Adipocyte (in vitro differentiated cells): ENCODE data around the gene INPP4A.

Experiments
- DNase-seq: peaks from one replicate; pipeline ENCODE4 v3.0.0-alpha.2; 2015; ENCODE audit warnings: low read depth
- H3K27me3 ChIP-seq: replicated peaks from 2 replicates; pipeline ENCODE4 v1.7.0; 2013; ENCODE audit warnings: mild to moderate bottlenecking, low read length, moderate library complexity; ENCODE audit not compliant: control insufficient read depth, insufficient read depth
- H3K36me3 ChIP-seq: 2 replicates; pipeline ENCODE4 v1.7.0; 2013; ENCODE audit warnings: low read length, mild to moderate bottlenecking, moderate library complexity; ENCODE audit not compliant: control insufficient read depth, insufficient read depth, severe bottlenecking
- H3K4me1 ChIP-seq: 2 replicates; pipeline ENCODE4 v1.7.0; 2013; ENCODE audit warnings: mild to moderate bottlenecking, low read length, moderate library complexity; ENCODE audit not compliant: control insufficient read depth, insufficient read depth
- H3K4me3 ChIP-seq: 2 replicates; pipeline ENCODE4 v1.7.0; 2013; ENCODE audit warnings: mild to moderate bottlenecking, low read length, moderate library complexity
- H3K9ac ChIP-seq: 2 replicates; pipeline ENCODE4 v1.7.0; 2013; ENCODE audit warnings: mild to moderate bottlenecking, low read length, moderate library complexity
- H3K9me3 ChIP-seq: 2 replicates; pipeline ENCODE4 v1.7.0; 2013; ENCODE audit warnings: mild to moderate bottlenecking, low read length, moderate library complexity; ENCODE audit not compliant: control insufficient read depth

The INPP4A gene

DNA sequence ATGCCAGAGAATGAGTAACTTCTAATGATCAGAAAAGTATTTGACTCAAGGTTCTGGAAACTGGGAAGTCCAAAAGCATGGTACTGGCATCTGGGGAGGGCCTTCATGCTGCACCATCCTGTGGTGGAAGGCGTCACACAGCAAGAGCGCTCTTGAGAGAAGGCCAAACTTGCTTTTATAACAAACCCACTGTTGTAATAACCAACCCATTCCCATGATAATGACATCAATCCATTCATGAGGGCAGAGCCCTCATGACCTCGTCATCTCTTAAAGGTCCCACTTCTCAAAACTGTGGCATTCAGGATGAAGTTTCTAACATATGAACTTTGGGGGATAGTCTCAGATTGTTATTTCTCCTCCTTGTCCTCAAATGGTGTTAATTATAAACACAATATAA lies 95.9 kb downstream of the INPP4A start:
- peaks cover 55% of the 10 kb centered on the region for H3K36me3 ChIP-seq
- no peak for DNase-seq

GRCh38 chr2:98541489-98541888 lies 96.8 kb downstream of the INPP4A start:
- H3K36me3 ChIP-seq: peaks cover 55% of the 10 kb centered on the region
- no peaks in the 10 kb centered on the region for H3K27me3 ChIP-seq
- DNase-seq: no peak

More for the DNA sequence above, 95.9 kb downstream of the INPP4A start:
- no peaks in the 10 kb centered on the region for H3K27me3 ChIP-seq
- no peaks in the 10 kb centered on the region for H3K4me1 ChIP-seq
- H3K9ac ChIP-seq: no peak overlapping the region
- no peak overlapping the region for H3K4me3 ChIP-seq
- no peaks in the 10 kb centered on the region for H3K9me3 ChIP-seq

DNA sequence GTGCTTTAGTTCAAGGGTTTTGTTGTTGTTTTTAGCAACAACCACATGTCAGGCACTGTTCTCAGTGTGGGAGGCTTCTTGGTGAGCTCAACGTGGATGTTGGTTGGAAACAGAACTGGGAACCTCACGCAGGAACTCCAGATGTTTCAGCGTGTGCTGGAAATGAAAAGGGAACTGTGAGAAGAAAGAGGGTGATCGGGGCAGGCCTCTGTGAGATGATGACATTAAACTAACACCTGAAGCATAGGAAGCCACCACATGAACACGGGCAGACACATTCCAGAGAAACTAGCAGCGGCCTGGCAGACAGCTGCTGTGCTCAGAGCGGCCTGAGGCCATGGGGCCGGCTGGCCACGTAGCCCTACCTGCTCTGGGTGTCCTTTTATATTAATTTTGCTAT lies 97.2 kb downstream of the INPP4A start:
- no peak overlapping the region for H3K4me3 ChIP-seq
- no peaks in the 10 kb centered on the region for H3K9me3 ChIP-seq
- H3K4me1 ChIP-seq: no peaks in the 10 kb centered on the region
- H3K36me3 ChIP-seq: peaks cover 59% of the 10 kb centered on the region
- no peak for DNase-seq
- no peak overlapping the region for H3K9ac ChIP-seq
- no peaks in the 10 kb centered on the region for H3K27me3 ChIP-seq

More at GRCh38 chr2:98541489-98541888, 96.8 kb downstream of the INPP4A start:
- Histone ChIP-seq H3K4me3 (no peak overlapping the region), H3K9me3 (no peaks in the 10 kb centered on the region), H3K4me1 (no peaks in the 10 kb centered on the region), H3K9ac (no peak overlapping the region)

- no peak overlapping the region for H3K9ac ChIP-seq
- H3K9me3 ChIP-seq: no peaks in the 10 kb centered on the region
- no peaks in the 10 kb centered on the region for H3K27me3 ChIP-seq
- H3K36me3 ChIP-seq: peaks cover 49% of the 10 kb centered on the region
- no peak for DNase-seq
- no peak overlapping the region for H3K4me3 ChIP-seq
- no peaks in the 10 kb centered on the region for H3K4me1 ChIP-seq
Observed at GRCh38 chr2:98543214-98543613, 98.6 kb downstream of the INPP4A start.

GRCh38 chr2:98543842-98544241 lies 99.2 kb downstream of the INPP4A start:
- Histone ChIP-seq H3K4me1 (no peaks in the 10 kb centered on the region), H3K9ac (no peak overlapping the region), H3K27me3 (no peaks in the 10 kb centered on the region), H3K4me3 (no peak overlapping the region), H3K9me3 (no peaks in the 10 kb centered on the region), H3K36me3 (peaks cover 45% of the 10 kb centered on the region)
- DNase-seq: no peak

- DNase-seq: no peak
- Histone ChIP-seq H3K9me3 (no peaks in the 10 kb centered on the region), H3K9ac (no peak overlapping the region), H3K4me1 (no peaks in the 10 kb centered on the region), H3K36me3 (peaks cover 41% of the 10 kb centered on the region), H3K4me3 (no peak overlapping the region), H3K27me3 (no peaks in the 10 kb centered on the region)
Observed at GRCh38 chr2:98545591-98545990, 100.9 kb downstream of the INPP4A start.

- Histone ChIP-seq H3K4me1 (no peaks in the 10 kb centered on the region), H3K9ac (no peak overlapping the region), H3K4me3 (no peak overlapping the region), H3K9me3 (no peaks in the 10 kb centered on the region), H3K36me3 (peaks cover 41% of the 10 kb centered on the region), H3K27me3 (no peaks in the 10 kb centered on the region)
- DNase-seq: no peak
Observed at GRCh38 chr2:98546186-98546585, 101.5 kb downstream of the INPP4A start.

DNA sequence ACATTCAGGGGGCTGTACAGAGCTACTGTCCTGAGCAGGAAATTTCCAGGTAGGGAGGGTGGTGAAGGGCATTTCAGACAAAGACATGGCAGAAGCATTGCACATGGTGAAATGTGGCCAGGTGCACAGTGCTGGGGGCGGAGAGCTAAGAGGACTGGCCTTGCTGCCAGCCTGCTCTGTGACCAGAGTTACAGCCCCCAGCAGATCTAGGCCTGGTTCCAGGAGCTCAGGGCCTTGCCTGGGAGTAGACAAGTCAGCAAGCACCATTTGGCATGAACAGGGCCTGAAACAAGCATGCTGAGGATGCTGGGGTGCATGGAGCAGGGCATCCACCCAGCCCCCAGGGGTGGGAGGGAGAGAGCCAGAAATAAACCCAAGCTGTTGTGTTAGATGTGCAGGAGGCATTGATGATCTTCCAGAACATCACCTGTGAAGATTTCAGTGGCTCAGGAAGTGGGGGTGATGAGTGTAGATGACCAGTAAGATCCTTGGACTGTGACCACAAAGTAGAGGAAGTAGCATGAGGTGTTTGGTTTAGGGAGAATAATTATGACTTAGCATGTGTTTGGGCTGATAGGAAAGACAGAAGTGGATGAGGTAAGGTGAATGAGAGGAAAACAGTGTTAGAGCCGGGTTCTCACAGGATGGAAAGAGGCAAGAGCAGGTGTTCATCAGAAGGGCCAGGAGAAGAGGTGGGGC lies 102.6 kb downstream of the INPP4A start:
- no peaks in the 10 kb centered on the region for H3K4me1 ChIP-seq
- no peaks in the 10 kb centered on the region for H3K9me3 ChIP-seq
- no peaks in the 10 kb centered on the region for H3K27me3 ChIP-seq
- H3K4me3 ChIP-seq: no peak overlapping the region
- DNase-seq: no peak
- peaks cover 41% of the 10 kb centered on the region for H3K36me3 ChIP-seq
- no peak overlapping the region for H3K9ac ChIP-seq

DNA sequence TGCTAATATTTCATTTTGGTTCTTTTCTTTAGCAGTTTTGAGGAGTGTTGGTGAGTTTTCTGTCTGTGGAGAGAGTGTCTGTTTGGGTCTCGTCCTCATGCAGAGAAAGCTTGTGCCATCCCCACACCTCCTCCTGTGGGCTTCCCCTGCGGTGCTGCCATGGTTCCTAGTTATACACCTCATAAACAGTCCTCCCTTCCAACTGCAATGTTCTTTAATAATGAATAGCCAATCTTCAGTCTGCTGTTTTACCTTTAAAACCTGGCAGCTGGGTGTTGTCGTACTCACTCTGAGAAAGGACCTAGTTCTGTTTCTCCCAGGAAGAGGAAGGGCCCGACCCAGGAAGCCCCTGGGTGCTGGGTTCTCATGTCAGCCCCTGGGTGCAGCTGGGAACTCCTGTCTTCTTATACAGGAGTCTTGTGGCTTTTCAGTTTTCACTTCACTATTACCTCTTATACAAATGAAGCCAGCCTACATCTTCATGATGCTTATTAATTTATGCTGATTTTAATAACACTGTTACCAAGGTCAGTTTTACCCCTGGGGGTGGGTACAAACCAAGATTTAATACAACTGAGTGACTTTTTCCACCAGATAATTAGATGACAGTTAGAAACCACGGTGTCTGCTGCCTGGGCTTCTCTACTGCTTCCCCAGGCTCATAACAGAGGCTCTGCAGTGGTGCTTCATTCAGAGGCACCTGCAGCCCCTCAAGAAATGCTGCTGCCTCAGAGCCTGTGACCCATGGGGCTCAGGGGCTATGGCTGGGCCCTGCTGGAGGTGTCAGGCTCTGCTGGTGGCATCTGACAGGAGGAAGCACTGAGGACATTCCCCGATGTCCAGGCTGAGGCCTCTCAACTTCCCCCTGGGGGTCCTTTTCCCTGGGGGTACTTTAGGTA lies 104.5 kb downstream of the INPP4A start:
- peaks cover 48% of the 10 kb centered on the region for H3K36me3 ChIP-seq
- no peaks in the 10 kb centered on the region for H3K4me1 ChIP-seq
- no peaks in the 10 kb centered on the region for H3K27me3 ChIP-seq
- no peaks in the 10 kb centered on the region for H3K9me3 ChIP-seq
- H3K9ac ChIP-seq: no peak overlapping the region
- H3K4me3 ChIP-seq: no peak overlapping the region
- no peak for DNase-seq

- no peaks in the 10 kb centered on the region for H3K4me1 ChIP-seq
- H3K4me3 ChIP-seq: no peak overlapping the region
- no peak overlapping the region for H3K9ac ChIP-seq
- no peak for DNase-seq
- no peaks in the 10 kb centered on the region for H3K27me3 ChIP-seq
- H3K9me3 ChIP-seq: no peaks in the 10 kb centered on the region
- H3K36me3 ChIP-seq: peaks cover 50% of the 10 kb centered on the region
Observed at GRCh38 chr2:98550165-98550564, 105.5 kb downstream of the INPP4A start.

DNA sequence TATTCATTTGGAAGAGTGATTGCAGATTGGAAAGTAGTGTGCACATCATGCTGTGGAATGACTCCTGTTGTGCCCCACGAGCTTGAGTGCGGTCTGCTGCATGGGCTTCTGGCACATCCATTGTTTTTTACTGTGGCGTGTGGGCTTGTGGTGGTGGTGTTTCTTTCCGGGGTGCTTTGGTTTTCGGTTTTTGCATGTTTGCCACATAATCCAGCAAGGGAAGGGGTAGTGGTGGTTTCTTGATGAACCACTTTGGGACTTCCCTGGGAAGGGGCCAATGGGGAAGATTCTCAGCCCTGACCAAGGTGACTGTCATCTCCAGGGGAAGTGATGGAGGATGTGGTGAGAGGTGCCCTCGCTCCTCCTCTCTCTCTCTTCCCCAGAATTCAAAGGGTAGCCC lies 106.7 kb downstream of the INPP4A start:
- Histone ChIP-seq H3K9me3 (no peaks in the 10 kb centered on the region), H3K9ac (no peak overlapping the region), H3K4me3 (no peak overlapping the region), H3K27me3 (no peaks in the 10 kb centered on the region), H3K36me3 (peaks cover 50% of the 10 kb centered on the region), H3K4me1 (no peaks in the 10 kb centered on the region)
- no peak for DNase-seq
